ENCODE data around the gene HAL. TPM values are rescaled to one million over a fixed set of nuclear protein-coding genes. Genes with fewer than 3 reads are reported as not detected.

The HAL gene
- total RNA-seq, 1 experiment from 2014 or later: 0.82 TPM

DNA sequence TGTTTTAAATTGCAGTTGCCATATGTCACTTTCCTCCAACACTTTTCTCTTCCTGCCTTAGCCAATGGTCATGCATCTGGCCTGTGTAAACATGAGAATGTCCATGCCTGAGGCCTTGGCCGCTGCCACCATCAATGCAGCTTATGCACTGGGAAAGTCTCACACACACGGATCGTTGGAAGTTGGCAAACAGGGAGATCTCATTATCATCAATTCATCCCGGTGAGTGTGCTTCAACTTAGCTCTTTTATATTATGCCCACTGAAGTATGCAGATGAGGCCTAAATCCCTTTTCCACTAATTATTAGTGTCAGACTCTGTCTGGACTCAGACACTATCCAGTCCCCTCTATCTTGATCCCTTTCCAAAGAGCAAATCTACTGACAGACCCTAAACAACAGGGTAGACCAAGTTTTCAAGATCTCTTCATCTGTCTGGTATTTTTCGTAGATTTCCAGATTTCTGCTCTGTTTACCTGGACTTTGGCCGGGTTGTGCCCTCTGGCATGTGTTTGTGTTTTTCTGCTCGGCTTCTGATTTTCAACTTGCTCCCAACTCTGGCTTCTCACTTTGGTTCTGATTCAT, 29.8 kb downstream of the HAL start:
- CTCF ChIA-PET: interaction anchor here (1.9 kb wide), 1 partner anchor 33 kb away, joined by 4 read pairs; no protein-coding TSS in a partner anchor
- Mint-ChIP-seq H3K27me3 (ENCODE audit: insufficient read depth, unreplicated experiment) (peaks cover 5% of the 10 kb centered on the region), H3K4me1 (ENCODE audit: low read depth, unreplicated experiment) (peaks cover 15% of the 10 kb centered on the region), H3K36me3 (ENCODE audit: insufficient read depth, unreplicated experiment) (no peaks in the 10 kb centered on the region), H3K9me3 (ENCODE audit: unreplicated experiment) (no peaks in the 10 kb centered on the region), H3K27ac (ENCODE audit: unreplicated experiment) (no peak overlapping the region), H3K4me3 (ENCODE audit: unreplicated experiment) (no peak overlapping the region)
- intact Hi-C loops (cut with micrococcal nuclease; ENCODE audit: unreplicated experiment): loop anchor here (10.0 kb wide), 1 partner anchor 382 kb away; no protein-coding TSS in a partner anchor
- DNase-seq: peak in 1 of 2 experiments; percentile 14
- no peaks in the 10 kb centered on the region for H3K27me3 ChIP-seq (replicated peaks; ENCODE audit: control insufficient read depth, insufficient read depth, low read length)
- H3K4me3 ChIP-seq (ENCODE audit: low read depth, low read length): no peak overlapping the region
- no TSS peak for BruUV-seq (replicated peaks)
- peaks cover 13% of the 10 kb centered on the region for H3K4me1 ChIP-seq
- no peaks in the 10 kb centered on the region for H3K36me3 ChIP-seq (ENCODE audit: control insufficient read depth, insufficient read depth, low read length)
- POLR2A ChIA-PET: no interaction called here
- no peaks in the 10 kb centered on the region for H3K9me3 ChIP-seq
- TF ChIP-seq CTCF (IDR thresholded peaks at IDR 0.05; ENCODE audit: insufficient read depth in 1 of 2, low read depth in 1 of 2, low read length in 1 of 2, severe bottlenecking in 1 of 2, unreplicated experiment in 1 of 2): no peak

DNA sequence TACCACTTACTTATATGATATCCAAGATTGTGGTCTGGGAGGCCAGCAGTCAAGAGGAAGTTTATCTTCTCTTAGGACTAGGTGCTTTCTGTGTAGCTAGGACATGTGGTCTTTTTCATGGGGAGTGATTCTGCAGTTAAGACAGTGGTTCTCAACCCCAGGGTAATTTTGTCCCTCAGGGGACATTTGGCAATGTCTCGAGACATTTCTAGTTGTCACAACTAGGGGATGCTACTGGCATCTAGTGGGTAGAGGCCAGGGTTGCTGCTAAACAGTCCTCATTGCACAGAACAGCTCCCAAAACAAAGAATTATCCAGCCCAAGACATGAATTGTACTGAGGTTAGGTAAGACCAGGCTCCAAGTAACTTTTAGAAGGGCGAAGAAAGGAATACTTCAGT, 33.0 kb downstream of the HAL start:
- no peak overlapping the region for H3K27ac Mint-ChIP-seq (ENCODE audit: unreplicated experiment)
- Histone ChIP-seq H3K4me1 (peaks cover 13% of the 10 kb centered on the region), H3K4me3 (ENCODE audit: low read depth, low read length) (no peak overlapping the region), H3K27me3 (replicated peaks; ENCODE audit: control insufficient read depth, insufficient read depth, low read length) (no peaks in the 10 kb centered on the region), H3K9me3 (no peaks in the 10 kb centered on the region), H3K36me3 (ENCODE audit: control insufficient read depth, insufficient read depth, low read length) (no peaks in the 10 kb centered on the region)
- POLR2A ChIA-PET: no interaction called here
- H3K9me3 Mint-ChIP-seq (ENCODE audit: unreplicated experiment): no peaks in the 10 kb centered on the region
- CTCF ChIA-PET: interaction anchor here (0.6 to 0.7 kb wide), 2 partner anchors 36 to 134 kb away, joined by 3 read pairs; no protein-coding TSS in a partner anchor
- no peaks in the 10 kb centered on the region for H3K36me3 Mint-ChIP-seq (ENCODE audit: insufficient read depth, unreplicated experiment)
- BruUV-seq (replicated peaks): no TSS peak
- no peak overlapping the region for H3K4me3 Mint-ChIP-seq (ENCODE audit: unreplicated experiment)
- peaks cover 15% of the 10 kb centered on the region for H3K4me1 Mint-ChIP-seq (ENCODE audit: low read depth, unreplicated experiment)
- DNase-seq: peak in 1 of 2 experiments; percentile 19
- TF ChIP-seq CTCF (IDR thresholded peaks at IDR 0.05; ENCODE audit: insufficient read depth in 1 of 2, low read depth in 1 of 2, low read length in 1 of 2, severe bottlenecking in 1 of 2, unreplicated experiment in 1 of 2): peak; percentile 14 to 42
- intact Hi-C loops (cut with micrococcal nuclease; ENCODE audit: unreplicated experiment): loop anchor here (1.0 to 10.0 kb wide), 3 partner anchors 45 to 378 kb away; no protein-coding TSS in a partner anchor
- H3K27me3 Mint-ChIP-seq (ENCODE audit: insufficient read depth, unreplicated experiment): peaks cover 5% of the 10 kb centered on the region

DNA sequence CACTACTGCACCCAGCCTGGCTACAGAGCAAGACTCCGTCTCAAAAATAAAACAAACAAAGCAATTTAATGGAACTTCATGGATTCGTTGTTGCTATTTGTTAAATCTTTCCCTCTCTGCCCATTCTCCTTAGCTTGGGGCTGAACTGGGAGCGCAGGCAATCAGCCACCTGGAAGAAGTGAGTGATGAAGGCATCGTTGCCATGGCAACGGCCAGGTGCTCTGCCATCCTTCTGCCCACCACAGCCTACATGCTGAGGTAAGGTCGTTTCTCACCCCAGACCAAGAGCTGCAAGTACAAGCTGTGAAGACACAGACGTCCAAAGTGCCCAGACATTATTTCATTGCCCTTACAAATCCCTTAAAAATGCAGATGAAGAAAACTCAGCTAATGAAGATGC, 33.9 kb downstream of the HAL start:
- H3K4me1 Mint-ChIP-seq (ENCODE audit: low read depth, unreplicated experiment): peaks cover 15% of the 10 kb centered on the region
- H3K4me3 ChIP-seq (ENCODE audit: low read depth, low read length): no peak overlapping the region
- H3K27me3 ChIP-seq (replicated peaks; ENCODE audit: control insufficient read depth, insufficient read depth, low read length): no peaks in the 10 kb centered on the region
- H3K9me3 Mint-ChIP-seq (ENCODE audit: unreplicated experiment): no peaks in the 10 kb centered on the region
- TF ChIP-seq CTCF (IDR thresholded peaks at IDR 0.05; ENCODE audit: insufficient read depth in 1 of 2, low read depth in 1 of 2, low read length in 1 of 2, severe bottlenecking in 1 of 2, unreplicated experiment in 1 of 2): no peak
- CTCF ChIA-PET: no interaction called here
- peaks cover 5% of the 10 kb centered on the region for H3K27me3 Mint-ChIP-seq (ENCODE audit: insufficient read depth, unreplicated experiment)
- H3K9me3 ChIP-seq: no peaks in the 10 kb centered on the region
- H3K36me3 ChIP-seq (ENCODE audit: control insufficient read depth, insufficient read depth, low read length): no peaks in the 10 kb centered on the region
- no peak for DNase-seq
- BruUV-seq (replicated peaks): no TSS peak
- no peaks in the 10 kb centered on the region for H3K36me3 Mint-ChIP-seq (ENCODE audit: insufficient read depth, unreplicated experiment)
- H3K4me1 ChIP-seq: peaks cover 13% of the 10 kb centered on the region
- no peak overlapping the region for H3K4me3 Mint-ChIP-seq (ENCODE audit: unreplicated experiment)
- H3K27ac Mint-ChIP-seq (ENCODE audit: unreplicated experiment): no peak overlapping the region
- intact Hi-C loops (cut with micrococcal nuclease; ENCODE audit: unreplicated experiment): loop anchor here (10.0 kb wide), 1 partner anchor 377 kb away; no protein-coding TSS in a partner anchor
- POLR2A ChIA-PET: no interaction called here

All from Caco-2 (cell line).